Breast epithelium (tissue), 3 donors: Measurements from ENCODE around the gene PRRX1.

Experiments
- POLR2A ChIP-seq: fragments of 450-650 bp; IDR thresholded peaks from one replicate; pipeline ENCODE4 v1.6.1; 2016; ENCODE audit warnings: antibody characterized with exemption, mild to moderate bottlenecking, moderate library complexity
- TF ChIP-seq, protein P1 (sequence below), 3 donors: fragments of 450-650 bp; IDR thresholded peaks; one replicate each; pipeline ENCODE4 v1.5.1; 2016 to 2017; ENCODE audit warnings: antibody characterized with exemption in 3 of 3, mild to moderate bottlenecking in 3 of 3, moderate library complexity in 3 of 3

GRCh38 chr1:170716835-170717429 lies 53.0 kb downstream of the PRRX1 start:
- no peak for TF ChIP-seq POLR2A
- TF ChIP-seq, protein P1, sequence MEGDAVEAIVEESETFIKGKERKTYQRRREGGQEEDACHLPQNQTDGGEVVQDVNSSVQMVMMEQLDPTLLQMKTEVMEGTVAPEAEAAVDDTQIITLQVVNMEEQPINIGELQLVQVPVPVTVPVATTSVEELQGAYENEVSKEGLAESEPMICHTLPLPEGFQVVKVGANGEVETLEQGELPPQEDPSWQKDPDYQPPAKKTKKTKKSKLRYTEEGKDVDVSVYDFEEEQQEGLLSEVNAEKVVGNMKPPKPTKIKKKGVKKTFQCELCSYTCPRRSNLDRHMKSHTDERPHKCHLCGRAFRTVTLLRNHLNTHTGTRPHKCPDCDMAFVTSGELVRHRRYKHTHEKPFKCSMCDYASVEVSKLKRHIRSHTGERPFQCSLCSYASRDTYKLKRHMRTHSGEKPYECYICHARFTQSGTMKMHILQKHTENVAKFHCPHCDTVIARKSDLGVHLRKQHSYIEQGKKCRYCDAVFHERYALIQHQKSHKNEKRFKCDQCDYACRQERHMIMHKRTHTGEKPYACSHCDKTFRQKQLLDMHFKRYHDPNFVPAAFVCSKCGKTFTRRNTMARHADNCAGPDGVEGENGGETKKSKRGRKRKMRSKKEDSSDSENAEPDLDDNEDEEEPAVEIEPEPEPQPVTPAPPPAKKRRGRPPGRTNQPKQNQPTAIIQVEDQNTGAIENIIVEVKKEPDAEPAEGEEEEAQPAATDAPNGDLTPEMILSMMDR (IDR thresholded peaks at IDR 0.05), result no peak
